BLaER1 (cell line): Measurements from ENCODE around the gene NPTXR.
"Not testable (repeated sequence)": the region's sequence is repeated elsewhere in the genome, so short reads cannot be mapped to it uniquely, and the experiment has no call there.

Experiments used
- H3K27ac ChIP-seq: shearing (Covaris generic); formaldehyde crosslinking; 2 replicates; pipeline ENCODE4 v1.8.1; 2022
- H3K27me3 ChIP-seq: shearing (Covaris generic); formaldehyde crosslinking; 2 replicates; pipeline ENCODE4 v1.8.1; 2022
- H3K36me3 ChIP-seq: shearing (Covaris generic); formaldehyde crosslinking; 2 replicates; pipeline ENCODE4 v1.8.1; 2022
- H3K4me1 ChIP-seq: shearing (Covaris generic); formaldehyde crosslinking; 2 replicates; pipeline ENCODE4 v1.8.1; 2022
- H3K4me2 ChIP-seq: shearing (Covaris generic); formaldehyde crosslinking; 2 replicates; pipeline ENCODE4 v1.8.1; 2022
- H3K4me3 ChIP-seq: shearing (Covaris generic); formaldehyde crosslinking; 2 replicates; pipeline ENCODE4 v1.8.1; 2022
- H3K9ac ChIP-seq: shearing (Covaris generic); formaldehyde crosslinking; 2 replicates; pipeline ENCODE4 v1.8.1; 2022
- H3K9me3 ChIP-seq: shearing (Covaris generic); formaldehyde crosslinking; 2 replicates; pipeline ENCODE4 v1.8.1; 2022
- H4K20me1 ChIP-seq: shearing (Covaris generic); formaldehyde crosslinking; 2 replicates; pipeline ENCODE4 v1.8.1; 2022
- Cebpa-rat ChIP-seq: shearing (Covaris generic); IDR thresholded peaks from 2 replicates; pipeline ENCODE4 v1.8.1; 2022

Gene NPTXR

GRCh38 chr22:38826386-38826785 lies 17.4 kb downstream of the NPTXR start:
- Histone ChIP-seq H3K9ac (no peak overlapping the region), H3K4me2 (no peak overlapping the region), H3K4me1 (peaks cover 15% of the 10 kb centered on the region), H4K20me1 (peaks cover 49% of the 10 kb centered on the region; the same call in 1 of the 2 replicates), H3K9me3 (no peaks in the 10 kb centered on the region), H3K36me3 (no peaks in the 10 kb centered on the region), H3K27me3 (no peaks in the 10 kb centered on the region), H3K4me3 (no peak overlapping the region), H3K27ac (no peak overlapping the region)
- TF ChIP-seq Cebpa-rat, result no peak

- TF ChIP-seq Cebpa-rat, result no peak
Observed at GRCh38 chr22:38824585-38824984, 19.2 kb downstream of the NPTXR start.

GRCh38 chr22:38823637-38824036 lies 20.2 kb downstream of the NPTXR start:
- Histone ChIP-seq H3K4me2 (no peak overlapping the region), H3K4me1 (peaks cover 10% of the 10 kb centered on the region; the same call in 1 of the 2 replicates), H3K27me3 (no peaks in the 10 kb centered on the region), H3K4me3 (no peak overlapping the region), H3K27ac (no peak overlapping the region), H3K36me3 (no peaks in the 10 kb centered on the region), H3K9ac (no peak overlapping the region), H3K9me3 (no peaks in the 10 kb centered on the region), H4K20me1 (peaks cover 26% of the 10 kb centered on the region; the same call in 1 of the 2 replicates)
- no peak for TF ChIP-seq Cebpa-rat

More at GRCh38 chr22:38824585-38824984, 19.2 kb downstream of the NPTXR start:
- Histone ChIP-seq H3K4me2 (no peak overlapping the region), H3K4me3 (no peak overlapping the region), H3K27me3 (no peaks in the 10 kb centered on the region), H4K20me1 (peaks cover 34% of the 10 kb centered on the region; the same call in 1 of the 2 replicates), H3K9ac (no peak overlapping the region), H3K9me3 (no peaks in the 10 kb centered on the region), H3K27ac (no peak overlapping the region), H3K4me1 (peaks cover 7% of the 10 kb centered on the region; the same call in 1 of the 2 replicates), H3K36me3 (no peaks in the 10 kb centered on the region)

GRCh38 chr22:38823076-38823475 lies 20.8 kb downstream of the NPTXR start:
- Histone ChIP-seq H3K36me3 (no peaks in the 10 kb centered on the region), H3K4me2 (no peak overlapping the region), H3K9me3 (no peaks in the 10 kb centered on the region), H3K27me3 (no peaks in the 10 kb centered on the region), H3K4me1 (0 out of 2 replicates have a peak, but pooled peaks cover 4% of the 10 kb centered on the region), H4K20me1 (peaks cover 24% of the 10 kb centered on the region; the same call in 1 of the 2 replicates), H3K4me3 (no peak overlapping the region), H3K27ac (no peak overlapping the region), H3K9ac (no peak overlapping the region)
- TF ChIP-seq Cebpa-rat, result no peak

- peaks cover 11% of the 10 kb centered on the region; the same call in 1 of the 2 replicates for H4K20me1 ChIP-seq
- no peaks in the 10 kb centered on the region for H3K27me3 ChIP-seq
- 0 out of 2 replicates have a peak, but pooled peaks cover 4% of the 10 kb centered on the region for H3K4me1 ChIP-seq
- no peak overlapping the region for H3K9ac ChIP-seq
- no peak overlapping the region for H3K4me2 ChIP-seq
- no peak for TF ChIP-seq Cebpa-rat
- no peaks in the 10 kb centered on the region for H3K9me3 ChIP-seq
- H3K36me3 ChIP-seq, result no peaks in the 10 kb centered on the region
- no peak overlapping the region for H3K27ac ChIP-seq
- no peak overlapping the region for H3K4me3 ChIP-seq
Observed at GRCh38 chr22:38820020-38820419, 23.8 kb downstream of the NPTXR start.

GRCh38 chr22:38819387-38819940 lies 24.4 kb downstream of the NPTXR start:
- Histone ChIP-seq H3K4me3 (no peak overlapping the region), H3K9me3 (no peaks in the 10 kb centered on the region), H3K4me2 (no peak overlapping the region), H4K20me1 (0 out of 2 replicates have a peak, but pooled peaks cover 5% of the 10 kb centered on the region), H3K4me1 (0 out of 2 replicates have a peak, but pooled peaks cover 4% of the 10 kb centered on the region), H3K9ac (no peak overlapping the region), H3K27ac (no peak overlapping the region), H3K27me3 (no peaks in the 10 kb centered on the region), H3K36me3 (no peaks in the 10 kb centered on the region)
- TF ChIP-seq Cebpa-rat, result no peak

- Histone ChIP-seq H3K4me1 (0 out of 2 replicates have a peak, but pooled peaks cover 4% of the 10 kb centered on the region), H3K36me3 (no peaks in the 10 kb centered on the region), H3K4me2 (no peak overlapping the region), H3K27ac (no peak overlapping the region), H4K20me1 (no peaks in the 10 kb centered on the region), H3K4me3 (no peak overlapping the region), H3K9ac (no peak overlapping the region), H3K9me3 (no peaks in the 10 kb centered on the region), H3K27me3 (no peaks in the 10 kb centered on the region)
- no peak for TF ChIP-seq Cebpa-rat
Observed at GRCh38 chr22:38817196-38817595, 26.6 kb downstream of the NPTXR start.

- no peak overlapping the region for H3K27ac ChIP-seq
- no peak for TF ChIP-seq Cebpa-rat
- no peaks in the 10 kb centered on the region for H3K36me3 ChIP-seq
- H3K4me3 ChIP-seq, result no peak overlapping the region
- H3K9me3 ChIP-seq, result 0 out of 2 replicates have a peak, but pooled peaks cover under 1% of the 10 kb centered on the region
- H3K9ac ChIP-seq, result no peak overlapping the region
- 0 out of 2 replicates have a peak, but pooled peaks cover 4% of the 10 kb centered on the region for H3K4me1 ChIP-seq
- H4K20me1 ChIP-seq, result no peaks in the 10 kb centered on the region
- no peak overlapping the region for H3K4me2 ChIP-seq
- H3K27me3 ChIP-seq, result no peaks in the 10 kb centered on the region
Observed at GRCh38 chr22:38815842-38816241, 28.0 kb downstream of the NPTXR start.

GRCh38 chr22:38811241-38811640 lies 32.6 kb downstream of the NPTXR start:
- H4K20me1 ChIP-seq, result no peaks in the 10 kb centered on the region
- H3K9me3 ChIP-seq, result peaks cover 20% of the 10 kb centered on the region; the same call in 1 of the 2 replicates
- no peaks in the 10 kb centered on the region for H3K4me1 ChIP-seq
- H3K9ac ChIP-seq, result no peak overlapping the region
- no peak overlapping the region for H3K4me2 ChIP-seq
- H3K27me3 ChIP-seq, result no peaks in the 10 kb centered on the region
- TF ChIP-seq Cebpa-rat, result no peak
- no peaks in the 10 kb centered on the region for H3K36me3 ChIP-seq
- no peak overlapping the region for H3K27ac ChIP-seq
- no peak overlapping the region for H3K4me3 ChIP-seq

GRCh38 chr22:38805041-38805593 lies 38.7 kb downstream of the NPTXR start:
- not testable (repeated sequence) for H3K4me1 ChIP-seq, H3K4me3 ChIP-seq, H3K27me3 ChIP-seq, H3K9ac ChIP-seq, H3K36me3 ChIP-seq, H4K20me1 ChIP-seq, H3K4me2 ChIP-seq, H3K27ac ChIP-seq
- peaks cover 12% of the 10 kb centered on the region; the same call in 1 of the 2 replicates for H3K9me3 ChIP-seq
